GM12864 (cell line): Measurements from ENCODE around the gene MAD2L2.

Experiments
- DNase-seq: peaks from one replicate; pipeline ENCODE4 v3.0.0-alpha.2; 2011; ENCODE audit warnings: low read depth
- H3K4me3 ChIP-seq: 2 replicates; pipeline ENCODE4 v1.5.1; 2011; ENCODE audit warnings: mild to moderate bottlenecking, low read depth, low read length, control low read depth
- TF ChIP-seq, protein P1 (sequence below): IDR thresholded peaks from 2 replicates; pipeline ENCODE4 v1.5.1; 2011; ENCODE audit warnings: low read depth, mild to moderate bottlenecking, moderate library complexity, low read length, control low read depth, inconsistent platforms; ENCODE audit errors: missing control alignments

Gene MAD2L2

DNA sequence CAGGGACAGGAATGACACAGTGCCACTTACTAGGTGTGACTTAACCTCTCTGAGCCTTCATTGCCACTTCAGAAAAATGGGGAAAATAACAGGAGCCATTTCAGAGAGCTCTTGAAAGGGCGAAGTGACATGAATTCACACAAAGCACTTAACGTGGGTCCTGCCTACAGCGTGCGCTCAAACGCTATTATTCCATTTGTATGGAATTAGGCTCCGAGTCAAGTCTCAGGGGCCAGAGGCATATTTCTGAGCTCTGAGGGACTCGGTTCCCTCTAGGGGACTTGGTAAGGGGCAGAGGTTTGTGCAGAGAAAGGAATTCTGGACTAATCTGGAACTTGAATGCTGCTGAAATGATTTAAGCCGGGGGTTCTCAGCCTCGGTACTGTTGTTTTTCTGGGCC lies 24.6 kb upstream of the MAD2L2 start:
- TF ChIP-seq, protein P1, sequence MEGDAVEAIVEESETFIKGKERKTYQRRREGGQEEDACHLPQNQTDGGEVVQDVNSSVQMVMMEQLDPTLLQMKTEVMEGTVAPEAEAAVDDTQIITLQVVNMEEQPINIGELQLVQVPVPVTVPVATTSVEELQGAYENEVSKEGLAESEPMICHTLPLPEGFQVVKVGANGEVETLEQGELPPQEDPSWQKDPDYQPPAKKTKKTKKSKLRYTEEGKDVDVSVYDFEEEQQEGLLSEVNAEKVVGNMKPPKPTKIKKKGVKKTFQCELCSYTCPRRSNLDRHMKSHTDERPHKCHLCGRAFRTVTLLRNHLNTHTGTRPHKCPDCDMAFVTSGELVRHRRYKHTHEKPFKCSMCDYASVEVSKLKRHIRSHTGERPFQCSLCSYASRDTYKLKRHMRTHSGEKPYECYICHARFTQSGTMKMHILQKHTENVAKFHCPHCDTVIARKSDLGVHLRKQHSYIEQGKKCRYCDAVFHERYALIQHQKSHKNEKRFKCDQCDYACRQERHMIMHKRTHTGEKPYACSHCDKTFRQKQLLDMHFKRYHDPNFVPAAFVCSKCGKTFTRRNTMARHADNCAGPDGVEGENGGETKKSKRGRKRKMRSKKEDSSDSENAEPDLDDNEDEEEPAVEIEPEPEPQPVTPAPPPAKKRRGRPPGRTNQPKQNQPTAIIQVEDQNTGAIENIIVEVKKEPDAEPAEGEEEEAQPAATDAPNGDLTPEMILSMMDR: no peak
- no peak overlapping the region for H3K4me3 ChIP-seq
- no peak for DNase-seq

DNA sequence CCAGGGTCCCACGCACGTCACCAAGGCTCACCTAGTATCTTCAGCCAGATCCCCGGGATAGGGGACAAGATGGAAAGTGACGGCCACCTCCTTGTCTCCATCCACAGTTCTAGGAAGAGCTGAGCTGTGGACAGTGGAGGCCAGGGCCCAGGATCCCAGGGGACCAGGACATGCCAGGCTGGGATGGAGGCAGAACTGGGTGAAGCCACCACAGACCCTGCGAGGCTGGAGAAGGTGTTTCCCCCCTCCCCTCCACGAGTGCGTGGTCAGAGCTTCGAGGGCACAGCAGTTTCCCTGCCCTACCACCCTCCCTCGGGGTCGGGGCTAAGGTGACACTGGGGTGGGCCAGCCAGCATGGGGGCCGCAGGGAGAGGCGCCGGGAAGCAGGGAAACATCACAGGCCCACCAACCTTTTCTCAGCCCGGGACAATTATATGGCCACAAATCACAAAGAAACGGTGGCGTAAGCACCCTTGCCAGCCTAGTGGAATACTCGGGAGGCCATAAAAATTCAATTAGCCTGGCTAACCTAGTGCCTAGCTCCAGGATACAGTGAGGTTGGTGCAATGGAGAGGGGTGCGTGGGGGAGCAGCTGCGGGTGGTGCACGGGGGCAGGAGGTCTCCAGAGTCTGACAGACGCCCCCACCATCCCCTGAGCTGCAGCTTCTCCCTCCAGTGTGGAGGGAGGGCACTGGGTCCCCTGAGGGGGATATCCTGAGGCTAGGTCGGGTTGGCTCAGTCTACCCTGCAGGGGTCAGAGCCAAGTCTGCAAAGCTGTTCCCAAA lies 23.9 kb upstream of the MAD2L2 start:
- no peak for DNase-seq
- no peak overlapping the region for H3K4me3 ChIP-seq
- TF ChIP-seq, protein P1: no peak

DNA sequence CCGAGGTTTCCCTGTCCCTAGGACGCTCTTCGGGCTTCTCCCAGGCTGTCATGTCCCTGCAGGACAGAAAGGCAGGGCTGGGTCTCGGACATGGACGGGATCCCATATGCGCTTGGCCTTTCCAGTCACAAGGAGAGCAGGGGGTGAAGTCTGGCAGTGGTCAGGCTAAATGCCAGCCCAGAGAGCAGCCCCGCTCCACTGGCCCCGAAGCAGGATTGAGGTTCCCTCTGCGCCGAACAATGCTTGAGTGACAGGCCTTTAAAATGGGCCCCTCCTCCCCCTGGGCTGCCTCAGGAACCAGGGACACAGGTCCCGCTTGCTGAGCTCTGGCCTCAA lies 23.2 kb upstream of the MAD2L2 start:
- no peak for DNase-seq
- TF ChIP-seq, protein P1: no peak
- no peak overlapping the region for H3K4me3 ChIP-seq

DNA sequence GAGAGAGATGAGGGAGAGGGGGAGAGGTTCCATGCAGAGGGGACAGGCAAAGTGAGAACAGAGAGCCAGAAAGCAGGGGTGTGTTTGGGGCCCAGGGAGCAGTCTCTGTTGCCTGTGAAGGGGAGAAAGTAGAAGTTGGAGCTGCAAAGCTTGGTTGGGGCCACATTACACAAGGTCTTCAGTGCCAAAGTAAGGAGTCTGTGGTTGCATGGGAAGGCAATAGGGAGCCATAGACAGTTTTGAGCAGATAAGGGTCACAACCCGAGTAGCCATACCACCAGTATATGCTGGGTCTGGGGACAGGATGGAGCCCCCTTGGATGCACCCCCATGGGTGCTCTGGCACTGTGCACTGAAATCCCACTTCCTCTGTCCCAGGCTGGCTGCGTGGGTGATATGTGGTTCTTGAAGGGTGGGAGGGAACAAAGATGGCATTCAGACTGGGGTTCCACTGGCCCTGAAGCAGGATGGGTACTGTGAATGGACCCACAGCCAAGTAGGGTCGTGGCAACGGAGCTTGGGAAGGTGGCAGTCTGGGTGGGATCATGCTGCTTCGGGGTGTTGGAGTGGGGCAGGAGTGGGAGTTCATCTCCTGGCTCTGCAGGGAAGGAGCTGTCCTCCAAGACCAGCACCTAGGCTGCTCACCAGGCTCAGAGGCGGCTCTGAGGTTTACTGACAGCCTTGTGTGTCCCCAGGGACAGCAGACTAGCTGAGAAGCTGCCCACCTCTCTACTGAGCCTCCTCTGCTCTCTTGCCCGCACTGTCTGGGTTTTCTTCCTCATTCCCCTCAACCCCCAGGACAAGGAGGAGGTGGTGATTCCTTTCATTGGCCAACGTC lies 22.6 kb upstream of the MAD2L2 start:
- H3K4me3 ChIP-seq: no peak overlapping the region
- DNase-seq: no peak
- TF ChIP-seq, protein P1: no peak

DNA sequence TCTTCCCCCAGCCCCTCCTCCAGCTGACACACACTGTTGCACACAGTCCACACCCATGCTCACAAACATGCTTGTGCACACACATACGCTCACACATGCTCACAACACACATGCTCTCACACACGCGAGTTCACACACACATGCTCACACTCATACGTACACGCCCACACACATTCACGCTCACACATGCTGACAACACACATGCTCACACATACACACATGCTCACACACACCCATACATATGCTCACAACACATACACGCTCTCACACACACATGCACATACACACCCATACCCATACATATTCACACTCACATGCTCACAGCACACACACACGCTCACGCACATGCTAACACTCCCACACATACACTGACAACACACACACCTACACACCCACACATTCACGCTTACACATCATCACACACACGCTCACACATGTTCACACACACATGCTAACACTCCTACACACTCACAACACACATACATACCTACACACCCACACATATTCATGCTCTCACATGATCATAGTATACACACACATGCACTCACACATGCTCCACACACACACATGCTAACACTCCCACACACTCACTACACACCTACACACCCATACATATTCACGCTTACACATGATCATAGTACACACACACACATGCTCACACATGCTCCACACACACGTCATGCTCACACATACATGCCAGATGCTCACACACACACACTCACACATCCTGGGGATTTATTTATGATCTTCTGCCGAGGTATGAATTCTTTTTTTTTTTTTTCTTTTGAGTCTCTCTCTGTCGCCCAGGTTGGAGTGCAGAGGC lies 21.2 kb upstream of the MAD2L2 start:
- TF ChIP-seq, protein P1: no peak
- DNase-seq: no peak
- H3K4me3 ChIP-seq: no peak overlapping the region

DNA sequence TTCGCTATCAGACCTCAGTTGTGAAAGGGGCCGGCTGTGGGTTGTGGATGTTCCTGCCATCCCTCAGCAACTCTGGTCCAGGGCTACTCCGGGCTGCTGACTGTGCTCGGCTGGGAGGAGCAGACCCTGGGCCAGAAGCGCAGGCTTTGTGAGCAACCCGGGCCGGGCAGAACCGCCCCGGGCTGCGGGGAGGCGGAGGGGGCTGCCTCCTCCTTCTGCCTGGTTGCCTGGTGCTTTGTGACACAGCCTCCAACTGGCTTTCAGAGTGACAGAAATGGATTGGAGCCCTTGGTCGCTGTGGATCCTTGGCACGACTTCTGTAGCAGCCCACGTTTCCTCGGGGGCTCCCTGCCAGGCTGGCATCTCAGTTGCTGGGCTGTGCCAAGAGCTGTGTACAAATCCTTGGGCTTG lies 20.6 kb upstream of the MAD2L2 start:
- DNase-seq: no peak
- TF ChIP-seq, protein P1: no peak
- H3K4me3 ChIP-seq: no peak overlapping the region
